PC-3 (cell line): Measurements from ENCODE around the gene REP15. TPM values are rescaled to one million over a fixed set of nuclear protein-coding genes. Genes with fewer than 3 reads are reported as not detected.

Experiments used
- ATAC-seq: fragments of 200-7000 bp; cut with Tn5 transposase; 2 replicates; pipeline ENCODE4 v1.9.1; 2020; ENCODE audit warnings: mild to moderate bottlenecking, moderate library complexity
- BruUV-seq: library from RNA; stranded (reverse); fragments of 400-500 nt; replicated peaks from 2 replicates; lab custom pipeline; 2021; lab: Mats Ljungman, UMichigan
- CTCF ChIA-PET: fragments of 300-600 bp; sonication (Branson Sonifier 250); formaldehyde crosslinking; loops from one replicate; lab custom pipeline; 2022; ENCODE audit warnings: antibody characterized with exemption; lab: Charles Lee
- POLR2A ChIA-PET: fragments of 300-600 bp; sonication (Branson Sonifier 250); formaldehyde crosslinking; loops from one replicate; lab custom pipeline; 2022; ENCODE audit warnings: antibody characterized with exemption; ENCODE audit not compliant: unreplicated experiment; lab: Charles Lee
- DNase-seq: peaks from one replicate; pipeline ENCODE4 v3.0.0-alpha.2; 2015
- H2AFZ ChIP-seq: fragments of 300-600 bp; sonication (generic); 2 replicates; pipeline ENCODE4 v1.6.0; 2016; ENCODE audit warnings: antibody characterized with exemption, low read length
- H3F3A ChIP-seq: fragments of 300-600 bp; sonication (generic); one replicate; pipeline ENCODE4 v1.6.0; 2017; ENCODE audit warnings: antibody characterized with exemption, low read length, control low read depth, mild to moderate bottlenecking; ENCODE audit not compliant: unreplicated experiment
- H3K27ac ChIP-seq: fragments of 300-600 bp; sonication (generic); 2 replicates; pipeline ENCODE4 v1.5.1; 2016; ENCODE audit warnings: mild to moderate bottlenecking, low read length
- H3K27me3 ChIP-seq: fragments of 300-600 bp; sonication (generic); 2 replicates; pipeline ENCODE4 v1.6.1; 2016; ENCODE audit warnings: low read length, mixed read lengths
- H3K36me3 ChIP-seq: fragments of 300-600 bp; sonication (generic); 2 replicates; pipeline ENCODE4 v1.6.1; 2016; ENCODE audit warnings: low read depth, mixed run types, low read length, mixed read lengths
- H3K4me1 ChIP-seq: fragments of 300-600 bp; sonication (generic); 2 replicates; pipeline ENCODE4 v1.5.1; 2016; ENCODE audit warnings: low read length; ENCODE audit not compliant: insufficient read depth
- H3K4me2 ChIP-seq: fragments of 300-600 bp; sonication (generic); 2 replicates; pipeline ENCODE4 v1.6.0; 2016; ENCODE audit warnings: low read length
- H3K4me3 ChIP-seq: fragments of 300-600 bp; sonication (generic); 2 replicates; pipeline ENCODE4 v1.5.1; 2016; ENCODE audit warnings: mild to moderate bottlenecking, low read length, mixed read lengths
- H3K79me2 ChIP-seq: fragments of 300-600 bp; sonication (generic); 2 replicates; pipeline ENCODE4 v1.6.1; 2017; ENCODE audit warnings: low read length, mixed read lengths
- H3K9ac ChIP-seq: fragments of 300-600 bp; sonication (generic); 2 replicates; pipeline ENCODE4 v1.6.0; 2016; ENCODE audit warnings: mild to moderate bottlenecking, low read length
- H3K9me2 ChIP-seq: fragments of 300-600 bp; sonication (generic); replicated peaks from 2 replicates; pipeline ENCODE4 v1.6.1; 2016; ENCODE audit warnings: mixed run types, low read length, mixed read lengths
- H3K9me3 ChIP-seq: fragments of 300-600 bp; sonication (generic); 2 replicates; pipeline ENCODE4 v1.6.1; 2016; ENCODE audit warnings: low read length, mixed read lengths
- H4K20me1 ChIP-seq: fragments of 300-600 bp; sonication (generic); 2 replicates; pipeline ENCODE4 v1.6.1; 2016; ENCODE audit warnings: low read length, mixed read lengths
- EZH2 ChIP-seq: fragments of 300-600 bp; sonication (generic); IDR thresholded peaks from one replicate; pipeline ENCODE4 v1.6.1; 2017; ENCODE audit warnings: antibody characterized with exemption, mild to moderate bottlenecking, low read length; ENCODE audit not compliant: unreplicated experiment
- EZH2phosphoT487 ChIP-seq: fragments of 300-600 bp; sonication (generic); IDR thresholded peaks from 2 replicates; pipeline ENCODE4 v1.6.1; 2018; ENCODE audit warnings: mild to moderate bottlenecking, antibody characterized with exemption, low read length, borderline replicate concordance
- intact Hi-C: fragments of 100-400 bp; cut with micrococcal nuclease; formaldehyde crosslinking; loops from 2 replicates; pipeline ENCODE4 v1.9.0; 2023
- total RNA-seq: library from RNA; depleted of rRNA; stranded (reverse); fragments of >200 nt; gene quantifications from 2 replicates; pipeline ENCODE4 v1.2.3, GENCODE V29; 2014
- TF ChIP-seq, protein P1 (sequence below): fragments of 300-600 bp; sonication (generic); conservative IDR thresholded peaks from 2 replicates; pipeline ENCODE4 v1.5.1; 2017; ENCODE audit warnings: antibody characterized with exemption, low read depth, mild to moderate bottlenecking, low read length

Gene REP15
- total RNA-seq, 1 experiment from 2014 or later, result 1.6 TPM

GRCh38 chr12:27667540-27667939, 28.7 kb upstream of the REP15 start:
- ChIA-PET POLR2A (no interaction called here), CTCF (interaction anchor here (0.6 kb wide), 1 partner anchor 24 kb away, joined by 3 read pairs; no protein-coding TSS in a partner anchor)
- Histone ChIP-seq H3K4me3 (no peak overlapping the region), H3K36me3 (peaks cover 13% of the 10 kb centered on the region; the same call in 1 of the 2 replicates), H3K9me3 (no peaks in the 10 kb centered on the region), H4K20me1 (no peaks in the 10 kb centered on the region), H2AFZ (no peak overlapping the region), H3K79me2 (no peaks in the 10 kb centered on the region), H3F3A (no peaks in the 10 kb centered on the region), H3K9me2 (no peaks in the 10 kb centered on the region), H3K4me2 (no peak overlapping the region), H3K27ac (no peak overlapping the region), H3K27me3 (no peaks in the 10 kb centered on the region), H3K4me1 (no peaks in the 10 kb centered on the region), H3K9ac (no peak overlapping the region)
- ATAC-seq, result no peak
- DNase-seq, result peak; percentile 16
- intact Hi-C loops, result no loop called here
- no TSS peak for BruUV-seq
- TF ChIP-seq EZH2 (no peak), EZH2phosphoT487 (no peak)
- TF ChIP-seq, protein P1, sequence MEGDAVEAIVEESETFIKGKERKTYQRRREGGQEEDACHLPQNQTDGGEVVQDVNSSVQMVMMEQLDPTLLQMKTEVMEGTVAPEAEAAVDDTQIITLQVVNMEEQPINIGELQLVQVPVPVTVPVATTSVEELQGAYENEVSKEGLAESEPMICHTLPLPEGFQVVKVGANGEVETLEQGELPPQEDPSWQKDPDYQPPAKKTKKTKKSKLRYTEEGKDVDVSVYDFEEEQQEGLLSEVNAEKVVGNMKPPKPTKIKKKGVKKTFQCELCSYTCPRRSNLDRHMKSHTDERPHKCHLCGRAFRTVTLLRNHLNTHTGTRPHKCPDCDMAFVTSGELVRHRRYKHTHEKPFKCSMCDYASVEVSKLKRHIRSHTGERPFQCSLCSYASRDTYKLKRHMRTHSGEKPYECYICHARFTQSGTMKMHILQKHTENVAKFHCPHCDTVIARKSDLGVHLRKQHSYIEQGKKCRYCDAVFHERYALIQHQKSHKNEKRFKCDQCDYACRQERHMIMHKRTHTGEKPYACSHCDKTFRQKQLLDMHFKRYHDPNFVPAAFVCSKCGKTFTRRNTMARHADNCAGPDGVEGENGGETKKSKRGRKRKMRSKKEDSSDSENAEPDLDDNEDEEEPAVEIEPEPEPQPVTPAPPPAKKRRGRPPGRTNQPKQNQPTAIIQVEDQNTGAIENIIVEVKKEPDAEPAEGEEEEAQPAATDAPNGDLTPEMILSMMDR, result no peak

GRCh38 chr12:27672051-27672450, 24.2 kb upstream of the REP15 start:
- Histone ChIP-seq H3K4me1 (no peaks in the 10 kb centered on the region), H3K79me2 (no peaks in the 10 kb centered on the region), H3K9me2 (no peaks in the 10 kb centered on the region), H3K9ac (no peak overlapping the region), H3K27ac (no peak overlapping the region), H3K4me2 (no peak overlapping the region), H3K27me3 (no peaks in the 10 kb centered on the region), H3K9me3 (no peaks in the 10 kb centered on the region), H2AFZ (no peak overlapping the region), H3K4me3 (no peak overlapping the region), H3F3A (no peaks in the 10 kb centered on the region), H4K20me1 (no peaks in the 10 kb centered on the region), H3K36me3 (peaks cover 8% of the 10 kb centered on the region; the same call in 1 of the 2 replicates)
- ChIA-PET CTCF (no interaction called here), POLR2A (no interaction called here)
- no TSS peak for BruUV-seq
- intact Hi-C loops, result no loop called here
- TF ChIP-seq, protein P1, result no peak
- no peak for TF ChIP-seq EZH2
- no peak for TF ChIP-seq EZH2phosphoT487
- DNase-seq, result no peak
- ATAC-seq, result no peak

- Histone ChIP-seq H4K20me1 (no peaks in the 10 kb centered on the region), H3K9ac (no peak overlapping the region), H3F3A (no peaks in the 10 kb centered on the region), H2AFZ (no peak overlapping the region), H3K4me2 (no peak overlapping the region), H3K36me3 (peaks cover 4% of the 10 kb centered on the region; the same call in 1 of the 2 replicates), H3K27me3 (no peaks in the 10 kb centered on the region), H3K27ac (no peak overlapping the region), H3K4me3 (no peak overlapping the region), H3K4me1 (no peaks in the 10 kb centered on the region), H3K79me2 (no peaks in the 10 kb centered on the region), H3K9me2 (no peaks in the 10 kb centered on the region), H3K9me3 (no peaks in the 10 kb centered on the region)
- DNase-seq, result no peak
- CTCF ChIA-PET, result no interaction called here
- TF ChIP-seq, protein P1, result no peak
- TF ChIP-seq EZH2phosphoT487 (no peak), EZH2 (no peak)
- intact Hi-C loops, result no loop called here
- BruUV-seq, result no TSS peak
- no peak for ATAC-seq
- POLR2A ChIA-PET, result no interaction called here
Measured at GRCh38 chr12:27672643-27673042, 23.6 kb upstream of the REP15 start.
